ENCODE data around the gene IGF2R.

IGF2R gene

DNA sequence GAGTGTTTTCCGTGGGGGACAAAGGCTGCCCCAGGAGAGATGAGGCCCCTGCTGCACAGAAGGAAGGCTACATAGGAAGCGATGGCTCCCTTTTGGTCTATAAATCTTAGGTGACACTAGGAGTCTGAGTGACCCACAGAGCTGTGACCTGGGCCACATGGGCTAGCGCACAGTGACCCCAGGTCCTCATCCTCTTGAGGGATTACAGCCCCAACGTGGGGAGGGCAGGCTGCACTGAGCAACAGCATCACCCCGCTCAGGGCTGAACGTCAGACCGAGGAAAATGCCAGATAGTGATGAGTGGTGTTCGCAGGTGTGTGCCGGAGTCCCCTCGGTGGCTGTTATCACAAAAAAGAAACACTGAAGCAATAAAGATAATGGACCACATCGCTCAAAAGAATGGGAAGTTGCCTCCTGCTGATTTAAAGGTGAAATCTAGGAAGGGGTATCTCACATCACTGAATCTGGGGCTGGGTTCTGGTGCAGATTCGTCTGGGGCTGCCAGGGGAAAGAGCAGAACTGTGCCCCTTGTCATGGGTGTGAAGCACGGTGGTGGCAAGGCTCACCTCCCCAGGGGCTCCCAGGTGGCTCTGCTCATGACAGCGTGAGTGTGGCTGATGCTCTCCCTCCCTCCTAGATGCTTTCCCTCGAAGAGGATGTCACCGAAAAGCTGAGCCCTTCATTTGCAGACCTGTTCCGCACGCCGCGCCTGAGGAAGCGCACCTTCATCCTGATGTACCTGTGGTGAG lies 167.2 kb downstream of the IGF2R start:
- Histone ChIP-seq H3K79me2 (ENCODE audit: insufficient read depth, low read length) (no peaks in the 10 kb centered on the region), H2AFZ (ENCODE audit: low read depth, low read length) (no peak overlapping the region), H3K4me1 (ENCODE audit: insufficient read depth, low read length) (peaks cover 7% of the 10 kb centered on the region), H3K4me3 (ENCODE audit: low read depth in 1 of 2, low read length in 2 of 2) (no peak overlapping the region), H3K27me3 (ENCODE audit: insufficient read depth, low read length, poor library complexity) (no peaks in the 10 kb centered on the region), H3K27ac (ENCODE audit: low read length) (no peak overlapping the region), H3K9ac (ENCODE audit: low read depth, low read length) (no peak overlapping the region), H3K9me3 (ENCODE audit: insufficient read depth, low read length, severe bottlenecking) (no peaks in the 10 kb centered on the region), H4K20me1 (ENCODE audit: insufficient read depth, low read length) (no peaks in the 10 kb centered on the region), H3K36me3 (ENCODE audit: insufficient read depth, low read length) (no peaks in the 10 kb centered on the region), H3K4me2 (ENCODE audit: insufficient read depth, low read length) (no peak overlapping the region)
- no peak for TF ChIP-seq EZH2 (IDR thresholded peaks at IDR 0.05; ENCODE audit: borderline replicate concordance, low read depth, low read length, severe bottlenecking)
- TF ChIP-seq, protein P1, sequence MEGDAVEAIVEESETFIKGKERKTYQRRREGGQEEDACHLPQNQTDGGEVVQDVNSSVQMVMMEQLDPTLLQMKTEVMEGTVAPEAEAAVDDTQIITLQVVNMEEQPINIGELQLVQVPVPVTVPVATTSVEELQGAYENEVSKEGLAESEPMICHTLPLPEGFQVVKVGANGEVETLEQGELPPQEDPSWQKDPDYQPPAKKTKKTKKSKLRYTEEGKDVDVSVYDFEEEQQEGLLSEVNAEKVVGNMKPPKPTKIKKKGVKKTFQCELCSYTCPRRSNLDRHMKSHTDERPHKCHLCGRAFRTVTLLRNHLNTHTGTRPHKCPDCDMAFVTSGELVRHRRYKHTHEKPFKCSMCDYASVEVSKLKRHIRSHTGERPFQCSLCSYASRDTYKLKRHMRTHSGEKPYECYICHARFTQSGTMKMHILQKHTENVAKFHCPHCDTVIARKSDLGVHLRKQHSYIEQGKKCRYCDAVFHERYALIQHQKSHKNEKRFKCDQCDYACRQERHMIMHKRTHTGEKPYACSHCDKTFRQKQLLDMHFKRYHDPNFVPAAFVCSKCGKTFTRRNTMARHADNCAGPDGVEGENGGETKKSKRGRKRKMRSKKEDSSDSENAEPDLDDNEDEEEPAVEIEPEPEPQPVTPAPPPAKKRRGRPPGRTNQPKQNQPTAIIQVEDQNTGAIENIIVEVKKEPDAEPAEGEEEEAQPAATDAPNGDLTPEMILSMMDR (IDR thresholded peaks at IDR 0.05; ENCODE audit: borderline replicate concordance, extremely low read depth, low read length, poor library complexity, severe bottlenecking) = no peak
- DNase-seq (no peak), ATAC-seq (ENCODE audit: insufficient read depth, low read depth) (no peak)

DNA sequence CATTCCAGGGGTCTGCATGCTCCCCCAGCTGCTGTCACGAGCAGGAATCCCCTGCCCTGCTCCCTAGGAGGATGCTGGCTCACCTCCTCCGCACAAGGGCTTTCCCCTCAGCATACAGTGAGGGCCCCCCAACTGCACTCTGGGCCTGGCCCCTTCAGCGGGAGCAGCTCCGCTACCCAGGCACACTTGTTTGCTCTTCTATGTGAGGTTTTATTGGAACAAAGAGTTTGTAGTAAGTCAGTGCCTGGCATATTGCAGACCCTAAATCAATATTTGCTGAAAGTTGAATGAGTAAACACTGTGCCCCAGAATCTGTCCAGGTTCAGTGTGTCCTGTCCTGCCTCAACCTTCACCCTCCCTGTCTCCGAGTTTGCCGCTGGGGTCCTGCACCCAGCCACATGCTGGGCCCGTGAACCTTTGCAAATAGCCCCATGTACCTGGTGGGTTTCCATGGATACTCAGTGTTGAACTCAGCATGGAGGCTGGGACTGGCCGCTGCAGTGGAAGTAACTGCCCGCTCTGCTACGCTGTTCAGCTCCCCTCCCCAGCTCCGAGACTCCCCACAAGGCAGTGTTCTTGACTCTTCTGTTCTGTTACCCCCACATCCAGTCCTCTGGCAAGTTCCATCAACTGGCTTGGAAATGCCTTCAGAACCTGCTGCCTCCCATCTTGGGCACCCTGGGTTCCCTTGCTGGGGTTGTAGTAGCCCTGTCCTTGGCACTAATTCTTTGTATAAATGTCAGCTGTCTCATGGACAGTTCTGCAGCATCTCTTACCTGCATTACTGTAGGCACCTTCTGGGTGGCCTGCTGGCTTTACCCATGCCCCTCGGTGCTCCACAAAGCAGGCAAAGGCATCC lies 168.5 kb downstream of the IGF2R start:
- H3K4me2 ChIP-seq (ENCODE audit: insufficient read depth, low read length) = no peak overlapping the region
- no peak overlapping the region for H3K9ac ChIP-seq (ENCODE audit: low read depth, low read length)
- no peak overlapping the region for H2AFZ ChIP-seq (ENCODE audit: low read depth, low read length)
- H3K79me2 ChIP-seq (ENCODE audit: insufficient read depth, low read length) = no peaks in the 10 kb centered on the region
- H4K20me1 ChIP-seq (ENCODE audit: insufficient read depth, low read length) = no peaks in the 10 kb centered on the region
- H3K27ac ChIP-seq (ENCODE audit: low read length) = 0 out of 2 replicates have a peak overlapping the region, but pooled peaks have one; percentile 6
- H3K4me3 ChIP-seq (ENCODE audit: low read depth in 1 of 2, low read length in 2 of 2) = no peak overlapping the region
- no peak for TF ChIP-seq EZH2 (IDR thresholded peaks at IDR 0.05; ENCODE audit: borderline replicate concordance, low read depth, low read length, severe bottlenecking)
- TF ChIP-seq, protein P1 (IDR thresholded peaks at IDR 0.05; ENCODE audit: borderline replicate concordance, extremely low read depth, low read length, poor library complexity, severe bottlenecking) = no peak
- no peaks in the 10 kb centered on the region for H3K27me3 ChIP-seq (ENCODE audit: insufficient read depth, low read length, poor library complexity)
- H3K36me3 ChIP-seq (ENCODE audit: insufficient read depth, low read length) = no peaks in the 10 kb centered on the region
- ATAC-seq (ENCODE audit: insufficient read depth, low read depth) = no peak
- peaks cover 7% of the 10 kb centered on the region for H3K4me1 ChIP-seq (ENCODE audit: insufficient read depth, low read length)
- H3K9me3 ChIP-seq (ENCODE audit: insufficient read depth, low read length, severe bottlenecking) = no peaks in the 10 kb centered on the region
- DNase-seq = no peak

DNA sequence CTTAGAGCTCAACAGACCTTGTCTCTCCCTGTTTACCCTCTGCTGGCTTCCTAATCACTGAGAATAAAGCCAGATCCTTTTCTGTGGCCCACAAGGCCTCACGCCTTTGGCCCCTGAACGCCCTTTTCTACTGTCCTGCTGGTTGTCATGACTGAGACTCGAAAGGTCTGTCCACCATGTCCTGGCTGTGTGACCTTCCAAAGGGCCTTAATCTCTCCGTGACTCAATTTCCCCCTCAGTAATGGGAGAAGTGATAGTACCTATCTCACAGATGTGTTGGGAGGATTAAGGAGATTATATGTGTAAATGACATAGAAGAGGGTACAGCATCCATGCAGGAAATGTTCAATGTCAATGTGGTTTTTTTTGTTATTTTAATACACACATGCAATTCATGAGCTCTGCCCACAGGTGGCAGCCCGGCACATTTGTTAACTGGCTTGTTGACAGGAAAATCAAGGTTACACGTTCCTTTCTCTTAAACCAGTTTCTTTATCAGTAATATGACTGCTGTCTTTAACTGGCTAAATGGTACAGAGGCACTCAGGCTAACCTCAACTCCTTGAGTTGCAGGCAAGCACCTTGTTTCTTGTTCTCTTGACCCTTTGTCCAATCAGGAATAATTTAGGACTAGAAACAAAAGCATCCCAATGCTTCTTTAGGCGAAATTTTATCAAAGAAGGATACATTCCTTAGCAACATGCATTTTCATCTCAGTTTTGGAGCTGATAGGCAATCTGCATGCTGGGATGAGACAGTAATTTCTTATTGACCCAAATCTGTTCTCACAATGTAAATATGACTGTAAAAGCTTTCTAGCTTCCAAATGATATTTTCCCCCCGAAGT lies 169.3 kb downstream of the IGF2R start:
- no peak overlapping the region for H3K4me2 ChIP-seq (ENCODE audit: insufficient read depth, low read length)
- H3K79me2 ChIP-seq (ENCODE audit: insufficient read depth, low read length) = no peaks in the 10 kb centered on the region
- ATAC-seq (ENCODE audit: insufficient read depth, low read depth) = peak; percentile 72
- no peaks in the 10 kb centered on the region for H4K20me1 ChIP-seq (ENCODE audit: insufficient read depth, low read length)
- TF ChIP-seq EZH2 (IDR thresholded peaks at IDR 0.05; ENCODE audit: borderline replicate concordance, low read depth, low read length, severe bottlenecking) = no peak
- TF ChIP-seq, protein P1 (IDR thresholded peaks at IDR 0.05; ENCODE audit: borderline replicate concordance, extremely low read depth, low read length, poor library complexity, severe bottlenecking) = peak; percentile 87
- peaks cover 7% of the 10 kb centered on the region for H3K4me1 ChIP-seq (ENCODE audit: insufficient read depth, low read length)
- no peaks in the 10 kb centered on the region for H3K27me3 ChIP-seq (ENCODE audit: insufficient read depth, low read length, poor library complexity)
- H3K27ac ChIP-seq (ENCODE audit: low read length) = peak overlapping the region; percentile 9; the same call in 1 of the 2 replicates
- no peak overlapping the region for H3K9ac ChIP-seq (ENCODE audit: low read depth, low read length)
- peak; percentile 75 for DNase-seq
- H3K36me3 ChIP-seq (ENCODE audit: insufficient read depth, low read length) = no peaks in the 10 kb centered on the region
- H3K9me3 ChIP-seq (ENCODE audit: insufficient read depth, low read length, severe bottlenecking) = no peaks in the 10 kb centered on the region
- H3K4me3 ChIP-seq (ENCODE audit: low read depth in 1 of 2, low read length in 2 of 2) = no peak overlapping the region
- peak overlapping the region; percentile 56 for H2AFZ ChIP-seq (ENCODE audit: low read depth, low read length)
